Body of pancreas (tissue), 4 donors: ENCODE data around the gene DHFR2.

Source experiments
- POLR2A ChIP-seq, 3 donors: fragments of 450-650 bp; IDR thresholded peaks; one replicate each; pipeline ENCODE4 v1.6.1; 2016; ENCODE audit warnings: antibody characterized with exemption in 3 of 3, mild to moderate bottlenecking in 2 of 3
- TF ChIP-seq, protein P1 (sequence below), 7 experiments: fragments of 450-650 bp in 4 of 7; fragments of 200-600 bp in 3 of 7; sonication (generic) in 3 of 7; IDR thresholded peaks; one replicate each; pipeline ENCODE4 v1.5.1; 2016 to 2019; ENCODE audit warnings: antibody characterized with exemption in 7 of 7

DNA sequence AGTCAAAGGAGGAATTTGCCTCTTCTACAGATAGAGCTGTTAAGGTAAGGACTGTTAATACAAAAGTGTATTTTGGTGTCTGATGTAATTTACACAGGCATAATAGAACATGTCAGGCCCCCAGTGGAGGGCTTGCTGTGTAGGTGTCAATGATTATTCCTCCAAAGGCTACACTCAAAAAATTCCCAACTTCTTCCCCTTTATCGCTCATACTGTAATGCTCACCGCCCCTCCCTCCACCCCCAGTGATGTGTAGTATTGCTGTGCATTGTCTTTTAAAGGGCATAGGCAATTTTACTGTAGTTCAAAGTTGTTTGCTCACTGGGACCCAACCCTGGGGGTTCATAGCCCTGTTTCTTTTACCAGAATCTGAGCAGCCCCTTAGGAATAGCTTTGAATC, 32.4 kb upstream of the DHFR2 start:
- TF ChIP-seq, protein P1, sequence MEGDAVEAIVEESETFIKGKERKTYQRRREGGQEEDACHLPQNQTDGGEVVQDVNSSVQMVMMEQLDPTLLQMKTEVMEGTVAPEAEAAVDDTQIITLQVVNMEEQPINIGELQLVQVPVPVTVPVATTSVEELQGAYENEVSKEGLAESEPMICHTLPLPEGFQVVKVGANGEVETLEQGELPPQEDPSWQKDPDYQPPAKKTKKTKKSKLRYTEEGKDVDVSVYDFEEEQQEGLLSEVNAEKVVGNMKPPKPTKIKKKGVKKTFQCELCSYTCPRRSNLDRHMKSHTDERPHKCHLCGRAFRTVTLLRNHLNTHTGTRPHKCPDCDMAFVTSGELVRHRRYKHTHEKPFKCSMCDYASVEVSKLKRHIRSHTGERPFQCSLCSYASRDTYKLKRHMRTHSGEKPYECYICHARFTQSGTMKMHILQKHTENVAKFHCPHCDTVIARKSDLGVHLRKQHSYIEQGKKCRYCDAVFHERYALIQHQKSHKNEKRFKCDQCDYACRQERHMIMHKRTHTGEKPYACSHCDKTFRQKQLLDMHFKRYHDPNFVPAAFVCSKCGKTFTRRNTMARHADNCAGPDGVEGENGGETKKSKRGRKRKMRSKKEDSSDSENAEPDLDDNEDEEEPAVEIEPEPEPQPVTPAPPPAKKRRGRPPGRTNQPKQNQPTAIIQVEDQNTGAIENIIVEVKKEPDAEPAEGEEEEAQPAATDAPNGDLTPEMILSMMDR (IDR thresholded peaks at IDR 0.05), result no peak
- TF ChIP-seq POLR2A (IDR thresholded peaks at IDR 0.05), result no peak
